Activated naive CD4-positive, alpha-beta T cell treated with anti-CD3 and anti-CD28 coated beads for 36 hours (primary cell): ENCODE results near the gene SACS. TPM values are rescaled to one million over a fixed set of nuclear protein-coding genes. Genes with fewer than 3 reads are reported as not detected.

Experiments
- CTCF ChIA-PET: fragments of 350-600 bp; sonication (Branson Sonifier 250); formaldehyde crosslinking; loops from one replicate; lab custom pipeline; 2021; ENCODE audit warnings: antibody characterized with exemption; lab: Charles Lee
- DNase-seq: peaks from one replicate; pipeline ENCODE4 v3.0.0-alpha.2; 2020
- H3K27ac Mint-ChIP-seq: one replicate; pipeline ENCODE4 v1.8.0; 2021; ENCODE audit warnings: mild to moderate bottlenecking, mixed read lengths
- H3K27me3 Mint-ChIP-seq: one replicate; pipeline ENCODE4 v1.8.0; 2021; ENCODE audit warnings: low read depth, mixed read lengths
- H3K36me3 Mint-ChIP-seq: one replicate; pipeline ENCODE4 v1.8.0; 2021; ENCODE audit warnings: low read depth, mixed read lengths
- H3K4me1 Mint-ChIP-seq: one replicate; pipeline ENCODE4 v1.8.0; 2021; ENCODE audit warnings: low read depth, mixed read lengths
- H3K4me3 Mint-ChIP-seq: one replicate; pipeline ENCODE4 v1.8.0; 2021; ENCODE audit warnings: mild to moderate bottlenecking, moderate library complexity, mixed read lengths
- H3K9me3 Mint-ChIP-seq: one replicate; pipeline ENCODE4 v1.8.0; 2021; ENCODE audit warnings: mixed read lengths
- intact Hi-C: fragments of 100-400 bp; cut with micrococcal nuclease; formaldehyde crosslinking; loops from one replicate; pipeline ENCODE4 v1.15.1; 2023
- total RNA-seq, 2 experiments: library from RNA; stranded (reverse); gene quantifications; one replicate each; pipeline ENCODE4 v1.2.3, GENCODE V29; 2021

The SACS gene
- total RNA-seq, 2 experiments from 2014 or later, result 26.1 to 30.8 TPM

GRCh38 chr13:23466144-23467002, 32.9 kb upstream of the SACS start:
- H3K27ac Mint-ChIP-seq, result no peak overlapping the region
- intact Hi-C loops, result loop anchor here (1.0 to 5.0 kb wide), 6 partner anchors 112 to 756 kb away; partner anchors contain the start of gene MIPEP
- H3K27me3 Mint-ChIP-seq, result no peaks in the 10 kb centered on the region
- H3K36me3 Mint-ChIP-seq, result no peaks in the 10 kb centered on the region
- CTCF ChIA-PET, result interaction anchor here (0.6 to 2.0 kb wide), 12 partner anchors 12 to 435 kb away, joined by 3 to 9 read pairs (median 4); partner anchors contain the start of genes MIPEP and TNFRSF19
- H3K4me1 Mint-ChIP-seq, result peaks cover 8% of the 10 kb centered on the region
- DNase-seq, result peak; percentile 75
- peak overlapping the region; percentile 62 for H3K4me3 Mint-ChIP-seq
- no peaks in the 10 kb centered on the region for H3K9me3 Mint-ChIP-seq

GRCh38 chr13:23463661-23464060, 30.2 kb upstream of the SACS start:
- Mint-ChIP-seq H3K27ac (no peak overlapping the region), H3K4me1 (peaks cover 8% of the 10 kb centered on the region), H3K4me3 (no peak overlapping the region), H3K36me3 (no peaks in the 10 kb centered on the region), H3K9me3 (no peaks in the 10 kb centered on the region), H3K27me3 (no peaks in the 10 kb centered on the region)
- CTCF ChIA-PET, result no interaction called here
- no peak for DNase-seq
- intact Hi-C loops, result no loop called here

GRCh38 chr13:23462815-23463559, 29.5 kb upstream of the SACS start:
- Mint-ChIP-seq H3K4me3 (no peak overlapping the region), H3K27ac (no peak overlapping the region), H3K9me3 (no peaks in the 10 kb centered on the region), H3K36me3 (no peaks in the 10 kb centered on the region), H3K4me1 (peaks cover 8% of the 10 kb centered on the region), H3K27me3 (no peaks in the 10 kb centered on the region)
- intact Hi-C loops, result no loop called here
- no peak for DNase-seq
- CTCF ChIA-PET, result no interaction called here

GRCh38 chr13:23461544-23461943, 28.0 kb upstream of the SACS start:
- Mint-ChIP-seq H3K4me1 (peaks cover 5% of the 10 kb centered on the region), H3K27ac (no peak overlapping the region), H3K27me3 (no peaks in the 10 kb centered on the region), H3K36me3 (no peaks in the 10 kb centered on the region), H3K4me3 (no peak overlapping the region), H3K9me3 (no peaks in the 10 kb centered on the region)
- intact Hi-C loops, result no loop called here
- CTCF ChIA-PET, result interaction anchor here (1.2 kb wide), 1 partner anchor 82 kb away, joined by 3 read pairs; no protein-coding TSS in a partner anchor
- DNase-seq, result no peak

- DNase-seq, result no peak
- no peaks in the 10 kb centered on the region for H3K27me3 Mint-ChIP-seq
- H3K4me3 Mint-ChIP-seq, result no peak overlapping the region
- CTCF ChIA-PET, result interaction anchor here (1.2 kb wide), 1 partner anchor 82 kb away, joined by 3 read pairs; no protein-coding TSS in a partner anchor
- intact Hi-C loops, result no loop called here
- peaks cover 3% of the 10 kb centered on the region for H3K4me1 Mint-ChIP-seq
- H3K9me3 Mint-ChIP-seq, result no peaks in the 10 kb centered on the region
- no peaks in the 10 kb centered on the region for H3K36me3 Mint-ChIP-seq
- no peak overlapping the region for H3K27ac Mint-ChIP-seq
Observed at GRCh38 chr13:23460921-23461320, 27.4 kb upstream of the SACS start.

GRCh38 chr13:23460309-23460708, 26.8 kb upstream of the SACS start:
- CTCF ChIA-PET, result no interaction called here
- Mint-ChIP-seq H3K4me1 (peaks cover 1% of the 10 kb centered on the region), H3K9me3 (no peaks in the 10 kb centered on the region), H3K4me3 (no peak overlapping the region), H3K36me3 (no peaks in the 10 kb centered on the region), H3K27ac (no peak overlapping the region), H3K27me3 (no peaks in the 10 kb centered on the region)
- DNase-seq, result no peak
- intact Hi-C loops, result no loop called here

- H3K27me3 Mint-ChIP-seq, result peaks cover 2% of the 10 kb centered on the region
- no peaks in the 10 kb centered on the region for H3K9me3 Mint-ChIP-seq
- intact Hi-C loops, result no loop called here
- H3K4me3 Mint-ChIP-seq, result no peak overlapping the region
- no peaks in the 10 kb centered on the region for H3K4me1 Mint-ChIP-seq
- DNase-seq, result no peak
- no peaks in the 10 kb centered on the region for H3K36me3 Mint-ChIP-seq
- no peak overlapping the region for H3K27ac Mint-ChIP-seq
- CTCF ChIA-PET, result interaction anchor here (0.7 kb wide), 1 partner anchor 105 kb away, joined by 3 read pairs; no protein-coding TSS in a partner anchor
Observed at GRCh38 chr13:23458989-23459388, 25.5 kb upstream of the SACS start.

GRCh38 chr13:23456437-23457210, 23.1 kb upstream of the SACS start:
- H3K9me3 Mint-ChIP-seq, result no peaks in the 10 kb centered on the region
- H3K4me1 Mint-ChIP-seq, result no peaks in the 10 kb centered on the region
- DNase-seq, result no peak
- no peak overlapping the region for H3K27ac Mint-ChIP-seq
- H3K27me3 Mint-ChIP-seq, result peaks cover 2% of the 10 kb centered on the region
- H3K36me3 Mint-ChIP-seq, result no peaks in the 10 kb centered on the region
- CTCF ChIA-PET, result no interaction called here
- intact Hi-C loops, result no loop called here
- no peak overlapping the region for H3K4me3 Mint-ChIP-seq

GRCh38 chr13:23455401-23456185, 22.1 kb upstream of the SACS start:
- Mint-ChIP-seq H3K36me3 (no peaks in the 10 kb centered on the region), H3K27me3 (peaks cover 2% of the 10 kb centered on the region), H3K9me3 (no peaks in the 10 kb centered on the region), H3K27ac (no peak overlapping the region), H3K4me1 (no peaks in the 10 kb centered on the region), H3K4me3 (no peak overlapping the region)
- DNase-seq, result no peak
- intact Hi-C loops, result no loop called here
- CTCF ChIA-PET, result interaction anchor here (1.3 kb wide), 1 partner anchor 12 kb away, joined by 4 read pairs; no protein-coding TSS in a partner anchor

- DNase-seq, result no peak
- Mint-ChIP-seq H3K4me3 (no peak overlapping the region), H3K27me3 (peaks cover 2% of the 10 kb centered on the region), H3K9me3 (no peaks in the 10 kb centered on the region), H3K36me3 (no peaks in the 10 kb centered on the region), H3K4me1 (peaks cover 2% of the 10 kb centered on the region), H3K27ac (no peak overlapping the region)
- CTCF ChIA-PET, result interaction anchor here (0.6 kb wide), 1 partner anchor 1904 kb away, joined by 4 read pairs; no protein-coding TSS in a partner anchor
- intact Hi-C loops, result no loop called here
Observed at GRCh38 chr13:23453132-23453531, 19.6 kb upstream of the SACS start.

GRCh38 chr13:23450340-23451046, 17.0 kb upstream of the SACS start:
- Mint-ChIP-seq H3K9me3 (no peaks in the 10 kb centered on the region), H3K36me3 (no peaks in the 10 kb centered on the region), H3K4me3 (no peak overlapping the region), H3K27me3 (peaks cover 2% of the 10 kb centered on the region), H3K27ac (no peak overlapping the region), H3K4me1 (peaks cover 2% of the 10 kb centered on the region)
- DNase-seq, result no peak
- intact Hi-C loops, result no loop called here
- CTCF ChIA-PET, result no interaction called here
